Breast epithelium (tissue), 4 donors: Measurements from ENCODE around the gene C8G. TPM values are rescaled to one million over a fixed set of nuclear protein-coding genes. Genes with fewer than 3 reads are reported as not detected.

Source experiments
- DNase-seq, 2 donors: peaks; one replicate each; pipeline ENCODE4 v3.0.0-alpha.2; 2019; ENCODE audit warnings: low spot score in 2 of 2
- H3K27ac ChIP-seq, 2 donors: fragments of 200-600 bp; sonication (generic) in 1 of 2; one replicate each; pipeline ENCODE4 v1.5.1; 2016 to 2019; ENCODE audit warnings: mild to moderate bottlenecking in 1 of 2
- H3K27me3 ChIP-seq, 2 donors: fragments of 200-600 bp; sonication (generic) in 1 of 2; one replicate each; pipeline versions ENCODE4 v1.5.1 to v1.6.0; 2017 to 2019; ENCODE audit warnings: control low read depth in 1 of 2, mild to moderate bottlenecking in 1 of 2
- H3K36me3 ChIP-seq: fragments of 200-600 bp; one replicate; pipeline ENCODE4 v1.5.1; 2019
- H3K4me1 ChIP-seq, 2 donors: fragments of 200-600 bp; sonication (generic); one replicate each; pipeline ENCODE4 v1.5.1; 2016 to 2019; ENCODE audit warnings: control low read depth in 1 of 2
- H3K4me3 ChIP-seq, 3 donors: fragments of 200-600 bp; sonication (generic); 1 replicate in 2 of 3; 2 replicates in 1 of 3; pipeline ENCODE4 v1.5.1; 2016 to 2019; ENCODE audit warnings: mild to moderate bottlenecking in 3 of 3, moderate library complexity in 2 of 3
- H3K9me3 ChIP-seq, 2 donors: fragments of 200-600 bp; sonication (generic) in 1 of 2; one replicate each; pipeline ENCODE4 v1.5.1; 2016 to 2019; ENCODE audit warnings: control low read depth in 1 of 2
- CTCF ChIP-seq, 3 donors: fragments of 450-650 bp; IDR thresholded peaks; one replicate each; pipeline ENCODE4 v1.5.1; 2016 to 2017; ENCODE audit warnings: antibody characterized with exemption in 3 of 3, mild to moderate bottlenecking in 3 of 3, moderate library complexity in 3 of 3
- POLR2A ChIP-seq: fragments of 450-650 bp; IDR thresholded peaks from one replicate; pipeline ENCODE4 v1.6.1; 2016; ENCODE audit warnings: antibody characterized with exemption, mild to moderate bottlenecking, moderate library complexity
- POLR2AphosphoS5 ChIP-seq, 3 donors: sonication (generic); formaldehyde crosslinking; IDR thresholded peaks; one replicate each; pipeline ENCODE4 v1.6.1; 2017; ENCODE audit warnings: antibody characterized with exemption in 3 of 3
- intact Hi-C: fragments of 100-400 bp; cut with DNase I; formaldehyde crosslinking; loops from one replicate; pipeline ENCODE4 v1.15.1; 2023; ENCODE audit warnings: low total_unique reads
- total RNA-seq, 3 donors: library from RNA; depleted of rRNA; stranded (reverse); fragments of >200 nt; gene quantifications; one replicate each; pipeline ENCODE4 v1.1.0, GENCODE V29; 2016

C8G gene
- total RNA-seq, 3 donors from 2014 or later: not detected

- DNase-seq: no peak
- intact Hi-C loops: loop anchor here (1.0 kb wide), 1 partner anchor 42 kb away; no protein-coding TSS in a partner anchor
- Histone ChIP-seq H3K36me3 (no peaks in the 10 kb centered on the region), H3K4me1 (no peaks in the 10 kb centered on the region), H3K4me3 (no peak overlapping the region), H3K27me3 (no peaks in the 10 kb centered on the region), H3K27ac (no peak overlapping the region), H3K9me3 (no peaks in the 10 kb centered on the region)
- TF ChIP-seq POLR2A (no peak), CTCF (IDR thresholded peaks at IDR 0.05) (no peak), POLR2AphosphoS5 (IDR thresholded peaks at IDR 0.05) (no peak)
These were observed 15.9 kb downstream of the C8G start for GRCh38 chr9:136960938-136961275.

- Histone ChIP-seq H3K27ac (peak overlapping the region in 1 of 2 donors; percentile 43), H3K4me1 (no peaks in the 10 kb centered on the region), H3K9me3 (no peaks in the 10 kb centered on the region), H3K27me3 (no peaks in the 10 kb centered on the region), H3K36me3 (no peaks in the 10 kb centered on the region), H3K4me3 (no peak overlapping the region)
- intact Hi-C loops: loop anchor here (1.0 kb wide), 1 partner anchor 42 kb away; no protein-coding TSS in a partner anchor
- TF ChIP-seq POLR2AphosphoS5 (IDR thresholded peaks at IDR 0.05) (no peak), CTCF (IDR thresholded peaks at IDR 0.05) (no peak), POLR2A (no peak)
- DNase-seq: no peak
These were observed 16.4 kb downstream of the C8G start for GRCh38 chr9:136961279-136962065.

- H3K36me3 ChIP-seq: no peaks in the 10 kb centered on the region
- H3K27ac ChIP-seq: no peak overlapping the region
- H3K4me1 ChIP-seq: no peaks in the 10 kb centered on the region
- no peak for DNase-seq
- no peaks in the 10 kb centered on the region for H3K9me3 ChIP-seq
- TF ChIP-seq POLR2A (no peak), POLR2AphosphoS5 (IDR thresholded peaks at IDR 0.05) (no peak), CTCF (IDR thresholded peaks at IDR 0.05) (no peak)
- intact Hi-C loops: no loop called here
- no peak overlapping the region for H3K4me3 ChIP-seq
- no peaks in the 10 kb centered on the region for H3K27me3 ChIP-seq
These were observed 17.1 kb downstream of the C8G start for GRCh38 chr9:136962163-136962562.

- Histone ChIP-seq H3K4me1 (no peaks in the 10 kb centered on the region), H3K4me3 (no peak overlapping the region), H3K9me3 (no peaks in the 10 kb centered on the region), H3K27me3 (no peaks in the 10 kb centered on the region), H3K36me3 (no peaks in the 10 kb centered on the region), H3K27ac (no peak overlapping the region)
- intact Hi-C loops: no loop called here
- no peak for TF ChIP-seq POLR2AphosphoS5 (IDR thresholded peaks at IDR 0.05)
- TF ChIP-seq CTCF (IDR thresholded peaks at IDR 0.05): no peak
- no peak for TF ChIP-seq POLR2A
- no peak for DNase-seq
These were observed 17.7 kb downstream of the C8G start for GRCh38 chr9:136962701-136963248.

- no peaks in the 10 kb centered on the region for H3K27me3 ChIP-seq
- no peak for DNase-seq
- no peaks in the 10 kb centered on the region for H3K9me3 ChIP-seq
- H3K4me1 ChIP-seq: no peaks in the 10 kb centered on the region
- intact Hi-C loops: no loop called here
- no peaks in the 10 kb centered on the region for H3K36me3 ChIP-seq
- H3K27ac ChIP-seq: no peak overlapping the region
- no peak overlapping the region for H3K4me3 ChIP-seq
- TF ChIP-seq CTCF (IDR thresholded peaks at IDR 0.05) (no peak), POLR2AphosphoS5 (IDR thresholded peaks at IDR 0.05) (no peak), POLR2A (no peak)
These were observed 18.3 kb downstream of the C8G start for GRCh38 chr9:136963341-136963740.
